SK-N-MC (cell line): ENCODE data around the gene NFIX.

Experiments
- EZH2 ChIP-seq: fragments of 200-600 bp; sonication (generic); IDR thresholded peaks from one replicate; pipeline ENCODE4 v1.6.1; 2017; ENCODE audit warnings: antibody characterized with exemption
- POLR2AphosphoS5 ChIP-seq: IDR thresholded peaks from 2 replicates; pipeline ENCODE4 v1.6.1; 2012; ENCODE audit warnings: mild to moderate bottlenecking, low read depth, low read length, borderline replicate concordance

DNA sequence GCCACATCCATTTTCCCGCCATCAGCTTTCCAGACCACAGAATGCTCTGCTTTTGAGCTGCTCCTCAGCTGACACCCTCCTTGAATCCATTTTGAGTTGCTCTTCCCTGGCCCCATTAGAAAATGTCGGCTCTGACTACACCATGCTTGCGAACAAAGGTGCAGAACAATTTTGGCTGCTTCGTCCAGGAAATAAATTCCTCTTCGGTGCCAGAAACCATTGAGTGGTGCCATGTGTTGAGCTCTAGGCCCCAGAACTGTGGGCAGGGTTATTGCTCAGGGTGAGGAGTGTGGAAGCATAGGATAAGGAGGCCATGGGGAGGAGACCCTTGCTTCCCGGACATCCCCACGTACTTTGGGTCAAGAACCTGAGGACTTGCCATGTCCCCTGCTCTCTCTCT is 52.1 kb downstream of the NFIX start:
- TF ChIP-seq EZH2 = no peak
- no peak for TF ChIP-seq POLR2AphosphoS5
